Subcutaneous adipose tissue (tissue), 4 donors: ENCODE measurements around the gene IQSEC1. TPM values are rescaled to one million over a fixed set of nuclear protein-coding genes. Genes with fewer than 3 reads are reported as not detected.

Experiments
- CTCF ChIP-seq: fragments of 450-650 bp; IDR thresholded peaks from one replicate; pipeline ENCODE4 v1.5.1; 2016; ENCODE audit warnings: low read depth, mild to moderate bottlenecking, control low read depth, antibody characterized with exemption, moderate library complexity
- small RNA-seq: library from RNA; depleted of rRNA; stranded (forward); fragments of <200 nt; gene quantifications from one replicate; pipeline ENCODE3, GENCODE V24; 2016
- total RNA-seq, 4 donors: library from RNA; depleted of rRNA; stranded (reverse); fragments of >200 nt; gene quantifications; one replicate each; pipeline ENCODE4 v1.1.0, GENCODE V29; 2016

IQSEC1 gene
- total RNA-seq, 4 donors from 2014 or later, result 44.3 to 99.1 (median 51.8) TPM

DNA sequence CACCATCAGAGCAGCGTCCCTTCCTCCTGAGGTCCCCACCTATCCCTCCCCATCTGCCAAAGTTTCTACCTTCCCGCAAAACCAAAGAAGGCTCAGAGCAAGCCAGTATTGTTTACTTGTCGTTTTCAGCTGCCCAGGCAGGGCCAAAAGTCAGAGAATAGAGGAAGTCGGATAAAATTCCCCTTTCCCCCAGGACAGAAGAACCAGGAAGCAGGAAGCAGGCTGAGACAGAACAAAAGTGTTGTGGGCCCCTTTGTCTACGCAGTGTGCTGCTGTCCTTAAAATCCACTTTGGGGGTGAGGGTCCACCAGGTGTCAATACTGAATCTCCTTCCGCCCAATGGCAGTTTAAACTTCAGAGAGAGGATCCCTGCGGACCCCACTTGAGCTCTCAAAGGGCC, 213.4 kb downstream of the IQSEC1 start:
- TF ChIP-seq CTCF, result no peak

DNA sequence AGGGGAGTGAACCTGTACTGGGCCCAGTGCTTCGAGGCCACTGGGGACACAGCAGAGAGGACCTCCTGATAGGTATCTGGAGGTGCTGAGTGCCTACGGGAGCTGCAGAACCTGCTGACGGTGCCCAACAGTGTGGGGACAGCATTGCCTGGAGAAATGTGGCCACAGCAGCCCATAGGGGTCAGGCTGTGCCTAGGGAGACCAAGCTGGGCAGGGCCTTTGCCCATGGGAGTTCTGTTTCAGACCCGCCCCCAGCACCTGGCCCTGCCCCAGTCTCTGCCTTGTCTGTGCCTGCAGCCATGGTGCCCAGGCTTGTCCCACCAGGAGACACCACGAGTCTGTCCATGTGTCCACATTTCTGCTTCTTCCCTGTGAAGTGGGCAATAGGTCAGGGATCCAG, 216.6 kb downstream of the IQSEC1 start:
- no peak for TF ChIP-seq CTCF

DNA sequence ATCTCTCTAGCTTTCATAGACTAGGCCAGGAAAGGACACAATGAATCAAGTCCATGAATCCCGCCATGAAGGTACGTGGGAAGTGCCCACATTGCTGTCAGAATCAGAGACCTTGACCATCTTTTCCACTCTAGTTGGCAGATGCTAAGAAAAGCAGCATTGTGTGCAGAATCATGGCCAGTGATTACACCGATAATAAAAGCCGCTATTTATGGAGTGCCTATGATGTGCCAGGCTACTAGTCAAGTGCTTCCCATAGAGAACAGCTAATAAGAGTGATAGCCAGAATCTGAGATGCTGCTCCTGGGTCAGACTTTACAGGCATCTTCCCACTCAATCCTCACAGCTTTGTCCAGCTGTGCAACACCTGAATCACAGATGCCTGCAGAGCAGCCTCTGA, 218.7 kb downstream of the IQSEC1 start:
- TF ChIP-seq CTCF, result no peak

- no peak for TF ChIP-seq CTCF
These were observed 221.0 kb downstream of the IQSEC1 start for GRCh38 chr3:12852201-12852600.

Small RNA genes lying within 50 kb of the gene (small RNA-seq; reads per million reads assigned to genes)
- not detected for gene AC034198.1
- gene AC069271.1, result not detected

Other genes with a start within 250 kb of the IQSEC1 start
- gene RPL32, start 231.9 kb downstream of the IQSEC1 start, total RNA-seq, result 1,000 to 10,000 TPM in 1 of 4 donors, 100 to 1,000 TPM in 3; 675 to 1,285 (median 784) TPM